Endothelial cell of umbilical vein (primary cell): Measurements from ENCODE around the gene SGCD. TPM values are rescaled to one million over a fixed set of nuclear protein-coding genes. Genes with fewer than 3 reads are reported as not detected.

Experiments used
- BruUV-seq: library from RNA; stranded (reverse); fragments of 400-500 nt; replicated peaks from 2 replicates; lab custom pipeline; 2021; lab: Mats Ljungman, UMichigan
- CTCF ChIA-PET: fragments of 300-600, 350-600 bp; sonication (Branson Sonifier 250); formaldehyde crosslinking; loops from one replicate; lab custom pipeline; 2021; ENCODE audit warnings: antibody characterized with exemption, inconsistent platforms; lab: Charles Lee
- POLR2A ChIA-PET: fragments of 300-600, 350-600 bp; sonication (Branson Sonifier 250); formaldehyde crosslinking; loops from one replicate; lab custom pipeline; 2021; ENCODE audit warnings: antibody characterized with exemption, inconsistent platforms; lab: Charles Lee
- DNase-seq: peaks from one replicate; pipeline ENCODE4 v3.0.0-alpha.2; 2011; ENCODE audit warnings: low read depth, low spot score
- FAIRE-seq: peaks from 2 replicates; lab custom pipeline; 2011; peaks lifted over from hg19 to GRCh38; lab: Jason Lieb, UNC
- H2AFZ ChIP-seq: 2 replicates; pipeline ENCODE4 v1.6.0; 2012; ENCODE audit warnings: low read depth, low read length, control low read depth, inconsistent platforms
- H3K27ac ChIP-seq: 2 replicates; pipeline ENCODE4 v1.5.1; 2011; ENCODE audit warnings: low read depth, mild to moderate bottlenecking, control low read depth, low read length, moderate library complexity; ENCODE audit not compliant: insufficient read depth
- H3K27me3 ChIP-seq, 2 experiments: 2 replicates each; pipeline versions ENCODE4 v1.6.0 to v1.6.1; 2011; ENCODE audit warnings: low read length in 2 of 2, mixed read lengths in 1 of 2; ENCODE audit not compliant: control insufficient read depth in 2 of 2, insufficient read depth in 2 of 2
- H3K36me3 ChIP-seq, 2 experiments: 2 replicates in 1 of 2; 3 replicates in 1 of 2; pipeline ENCODE4 v1.5.1; 2011; ENCODE audit warnings: low read length in 2 of 2, mild to moderate bottlenecking in 1 of 2, moderate library complexity in 1 of 2; ENCODE audit not compliant: control insufficient read depth in 2 of 2, insufficient read depth in 2 of 2; ENCODE audit errors: extremely low read depth in 1 of 2
- H3K4me1 ChIP-seq: 3 replicates; pipeline ENCODE4 v1.5.1; 2011; ENCODE audit warnings: mild to moderate bottlenecking, low read length; ENCODE audit not compliant: control insufficient read depth, insufficient read depth; ENCODE audit errors: extremely low read depth
- H3K4me2 ChIP-seq: 2 replicates; pipeline ENCODE4 v1.6.1; 2011; ENCODE audit warnings: low read length, control low read depth, mixed read lengths; ENCODE audit not compliant: insufficient read depth
- H3K4me3 ChIP-seq, 3 experiments: fragments of 200-600 bp in 1 of 3; sonication (generic), shearing (Covaris generic) in 1 of 3; replicated peaks in 1 of 3; 2 replicates each; pipeline ENCODE4 v1.5.1; 2011 to 2016; ENCODE audit warnings: control low read depth in 3 of 3, low read length in 3 of 3, mild to moderate bottlenecking in 2 of 3, inconsistent platforms in 1 of 3, low read depth in 1 of 3, moderate library complexity in 1 of 3; ENCODE audit not compliant: insufficient read depth in 1 of 3
- H3K79me2 ChIP-seq: 2 replicates; pipeline ENCODE4 v1.6.0; 2012; ENCODE audit warnings: low read length, inconsistent platforms; ENCODE audit not compliant: control insufficient read depth, insufficient read depth
- H3K9ac ChIP-seq: replicated peaks from 2 replicates; pipeline ENCODE3; 2011; ENCODE audit warnings: low read length, control low read depth; ENCODE audit not compliant: insufficient read depth; ENCODE audit errors: extremely low read depth
- H3K9me1 ChIP-seq: replicated peaks from 3 replicates; pipeline ENCODE4 v1.6.0; 2011; ENCODE audit warnings: mild to moderate bottlenecking, low read length; ENCODE audit not compliant: control insufficient read depth, insufficient read depth; ENCODE audit errors: extremely low read depth
- H3K9me3 ChIP-seq: replicated peaks from 2 replicates; pipeline ENCODE4 v1.5.1; 2012; ENCODE audit warnings: low read length, inconsistent platforms; ENCODE audit not compliant: control insufficient read depth, insufficient read depth
- H4K20me1 ChIP-seq: replicated peaks from 2 replicates; pipeline ENCODE3; 2011; ENCODE audit warnings: mild to moderate bottlenecking, low read length; ENCODE audit not compliant: control insufficient read depth, insufficient read depth; ENCODE audit errors: extremely low read depth
- EZH2 ChIP-seq: IDR thresholded peaks from 2 replicates; pipeline ENCODE4 v1.6.1; 2012; ENCODE audit warnings: borderline replicate concordance, low read depth, mild to moderate bottlenecking, moderate library complexity, low read length, inconsistent platforms; ENCODE audit not compliant: severe bottlenecking
- FOS ChIP-seq: IDR thresholded peaks from 2 replicates; pipeline ENCODE4 v1.6.1; 2011; ENCODE audit warnings: mild to moderate bottlenecking, low read length, moderate library complexity, borderline replicate concordance; ENCODE audit not compliant: insufficient read depth
- GATA2 ChIP-seq: IDR thresholded peaks from 2 replicates; pipeline ENCODE4 v1.7.0; 2011; ENCODE audit warnings: low read depth, mild to moderate bottlenecking, moderate library complexity, mixed read lengths, low read length; ENCODE audit not compliant: insufficient read length, insufficient read depth
- JUN ChIP-seq: IDR thresholded peaks from 2 replicates; pipeline ENCODE4 v1.6.1; 2011; ENCODE audit warnings: borderline replicate concordance, low read depth; ENCODE audit not compliant: insufficient read length, insufficient read depth
- MYC ChIP-seq: IDR thresholded peaks from one replicate; pipeline ENCODE4 v1.6.1; 2011; ENCODE audit warnings: mild to moderate bottlenecking, low read depth, low read length
- POLR2A ChIP-seq: IDR thresholded peaks from 2 replicates; pipeline ENCODE4 v1.6.1; 2012; ENCODE audit warnings: low read depth, mild to moderate bottlenecking, control low read depth, low read length
- POLR2AphosphoS5 ChIP-seq: IDR thresholded peaks from 2 replicates; pipeline ENCODE4 v1.6.1; 2012; ENCODE audit warnings: low read depth, mild to moderate bottlenecking, control low read depth, low read length, moderate library complexity; ENCODE audit not compliant: insufficient read depth
- dilution Hi-C: fragments of 300-500 bp; cut with MboI; formaldehyde crosslinking; loops from one replicate; pipeline ENCODE4 v1.15.0; 2019; ENCODE audit warnings: low sequenced_read_pairs; ENCODE audit not compliant: extremely low pct_ligation_motif_present
- intact Hi-C: fragments of 100-400 bp; cut with micrococcal nuclease; formaldehyde crosslinking; loops from one replicate; pipeline ENCODE4 v1.10.0; 2022
- polyA plus RNA-seq, 4 experiments: library from polyadenylated mRNA; depleted of rRNA in 3 of 4; stranded (reverse) in 3 of 4; unstranded in 1 of 4; fragments of >200 nt; gene quantifications; 2 replicates each; pipeline versions ENCODE4 v1.2.1 to v1.2.3, GENCODE V29; 2011 to 2012; ENCODE audit warnings: missing spikeins in 1 of 4
- total RNA-seq: library from RNA; stranded (reverse); gene quantifications from 2 replicates; pipeline ENCODE4 v1.2.3, GENCODE V29; 2021
- TF ChIP-seq, protein P1 (sequence below), 2 donors: IDR thresholded peaks; 1 replicate in 1 of 2; 2 replicates in 1 of 2; pipeline ENCODE4 v1.5.1; 2011; ENCODE audit warnings: low read length in 2 of 2, mild to moderate bottlenecking in 2 of 2, moderate library complexity in 2 of 2, control low read depth in 1 of 2, inconsistent platforms in 1 of 2, low read depth in 1 of 2; ENCODE audit not compliant: insufficient read depth in 1 of 2; ENCODE audit errors: extremely low read depth in 1 of 2
- TF ChIP-seq, protein P2 (sequence below): IDR thresholded peaks from 2 replicates; pipeline ENCODE4 v1.6.1; 2011; ENCODE audit not compliant: insufficient read depth, insufficient read length

The SGCD gene
- total and polyA plus RNA-seq, 2 donors (not counting 3 experiments of a cell fraction or from before 2014, with no cell fraction given), result not detected

DNA sequence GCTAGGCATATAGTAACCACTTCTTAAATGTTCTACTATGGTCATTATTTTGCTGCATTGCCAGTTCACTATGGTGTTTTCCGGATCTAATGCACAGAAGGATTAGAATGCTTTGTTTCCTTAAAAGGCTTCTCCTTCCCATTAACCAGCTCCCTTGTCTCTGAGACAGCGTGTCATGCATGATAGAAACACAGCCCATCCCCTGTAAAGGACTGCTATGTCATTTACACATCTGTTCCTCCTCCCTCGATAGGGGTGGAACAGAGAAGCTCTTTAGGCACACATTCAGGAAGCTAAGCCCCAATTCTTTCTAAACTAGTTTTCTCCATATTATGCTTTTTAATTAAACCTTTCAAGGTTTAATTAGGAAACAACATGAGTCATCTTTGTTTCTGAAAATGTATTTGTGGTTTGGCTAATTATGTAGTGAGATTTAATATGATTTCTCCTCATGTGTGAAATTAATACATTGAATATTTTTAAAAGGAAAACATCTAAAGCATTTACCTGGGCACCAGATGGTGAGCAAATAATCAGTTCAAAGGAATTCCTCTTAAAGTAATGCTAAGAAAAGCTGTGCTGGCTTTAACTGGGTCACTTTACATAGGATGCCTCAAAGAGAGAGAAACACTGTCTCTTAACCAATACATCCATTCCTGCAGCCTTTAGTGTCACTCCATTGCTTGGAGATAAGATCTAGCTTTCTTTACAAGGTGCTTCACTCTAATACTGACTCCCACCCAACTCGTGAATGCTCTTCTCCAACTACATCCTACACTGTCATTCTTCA, 389.8 kb downstream of the SGCD start:
- no peak overlapping the region for H3K4me2 ChIP-seq
- peaks cover 4% of the 10 kb centered on the region for H3K9me3 ChIP-seq
- DNase-seq (no peak), FAIRE-seq (no peak)
- H3K4me3 ChIP-seq, result no peak overlapping the region
- TF ChIP-seq EZH2 (no peak), FOS (no peak), POLR2A (no peak), POLR2AphosphoS5 (no peak), GATA2 (no peak), JUN (no peak), MYC (no peak)
- TF ChIP-seq, protein P1, sequence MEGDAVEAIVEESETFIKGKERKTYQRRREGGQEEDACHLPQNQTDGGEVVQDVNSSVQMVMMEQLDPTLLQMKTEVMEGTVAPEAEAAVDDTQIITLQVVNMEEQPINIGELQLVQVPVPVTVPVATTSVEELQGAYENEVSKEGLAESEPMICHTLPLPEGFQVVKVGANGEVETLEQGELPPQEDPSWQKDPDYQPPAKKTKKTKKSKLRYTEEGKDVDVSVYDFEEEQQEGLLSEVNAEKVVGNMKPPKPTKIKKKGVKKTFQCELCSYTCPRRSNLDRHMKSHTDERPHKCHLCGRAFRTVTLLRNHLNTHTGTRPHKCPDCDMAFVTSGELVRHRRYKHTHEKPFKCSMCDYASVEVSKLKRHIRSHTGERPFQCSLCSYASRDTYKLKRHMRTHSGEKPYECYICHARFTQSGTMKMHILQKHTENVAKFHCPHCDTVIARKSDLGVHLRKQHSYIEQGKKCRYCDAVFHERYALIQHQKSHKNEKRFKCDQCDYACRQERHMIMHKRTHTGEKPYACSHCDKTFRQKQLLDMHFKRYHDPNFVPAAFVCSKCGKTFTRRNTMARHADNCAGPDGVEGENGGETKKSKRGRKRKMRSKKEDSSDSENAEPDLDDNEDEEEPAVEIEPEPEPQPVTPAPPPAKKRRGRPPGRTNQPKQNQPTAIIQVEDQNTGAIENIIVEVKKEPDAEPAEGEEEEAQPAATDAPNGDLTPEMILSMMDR (IDR thresholded peaks at IDR 0.05; ENCODE audit: extremely low read depth in 1 of 2, insufficient read depth in 1 of 2, low read depth in 1 of 2, low read length in 2 of 2), result no peak
- TF ChIP-seq, protein P2, sequence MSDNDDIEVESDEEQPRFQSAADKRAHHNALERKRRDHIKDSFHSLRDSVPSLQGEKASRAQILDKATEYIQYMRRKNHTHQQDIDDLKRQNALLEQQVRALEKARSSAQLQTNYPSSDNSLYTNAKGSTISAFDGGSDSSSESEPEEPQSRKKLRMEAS, result no peak
- no peaks in the 10 kb centered on the region for H3K36me3 ChIP-seq
- no peak overlapping the region for H3K27ac ChIP-seq
- H2AFZ ChIP-seq, result no peak overlapping the region
- no TSS peak for BruUV-seq
- no peaks in the 10 kb centered on the region for H3K79me2 ChIP-seq
- H3K9ac ChIP-seq, result no peak overlapping the region
- no peaks in the 10 kb centered on the region for H3K4me1 ChIP-seq
- no peaks in the 10 kb centered on the region for H3K27me3 ChIP-seq
- ChIA-PET POLR2A (no interaction called here), CTCF (no interaction called here)
- no peaks in the 10 kb centered on the region for H4K20me1 ChIP-seq
- H3K9me1 ChIP-seq, result no peaks in the 10 kb centered on the region
- dilution Hi-C loops (no loop called here), intact Hi-C loops (no loop called here)
